ENCODE results near the gene PIK3R5.

DNA sequence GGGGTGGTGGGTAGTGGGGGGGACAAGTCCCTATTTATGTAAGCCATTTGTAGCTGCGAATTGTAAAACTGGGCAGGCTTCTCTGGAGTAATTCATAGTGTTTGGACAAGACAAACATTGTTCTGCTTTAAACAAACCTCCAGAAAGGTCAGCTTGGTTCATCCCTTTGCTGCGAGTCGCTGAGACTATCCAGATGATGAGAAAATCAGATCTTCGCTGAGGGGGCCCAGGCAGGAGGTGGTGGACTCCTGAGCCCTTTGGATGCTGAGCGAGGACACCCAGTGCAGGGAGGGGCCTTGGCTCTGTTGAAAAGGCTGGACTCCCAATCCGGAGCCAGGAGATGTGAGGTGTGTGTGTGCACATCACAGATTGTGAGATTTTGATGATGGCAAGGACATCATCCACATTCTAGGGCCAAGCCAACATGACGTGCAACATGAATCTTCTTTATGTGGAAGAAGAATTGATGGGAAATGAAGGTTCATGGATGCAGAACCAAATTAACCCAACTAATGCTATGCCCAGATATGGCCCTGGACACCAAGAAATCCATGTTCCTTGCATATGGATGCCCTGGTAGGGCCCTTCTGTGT, 40.8 kb upstream of the PIK3R5 start:
- TF ChIP-seq TAF1 (IDR thresholded peaks at IDR 0.05; ENCODE audit: low read depth) (no peak), FOXM1 (IDR thresholded peaks at IDR 0.05; ENCODE audit: borderline replicate concordance, low read depth) (no peak), EP300 (IDR thresholded peaks at IDR 0.05; ENCODE audit: borderline replicate concordance) (no peak), CREB1 (IDR thresholded peaks at IDR 0.05; ENCODE audit: low read depth) (no peak), NFIC (IDR thresholded peaks at IDR 0.05) (no peak), RAD21 (IDR thresholded peaks at IDR 0.05; ENCODE audit: low read depth) (no peak), CEBPB (IDR thresholded peaks at IDR 0.05) (no peak), YY1 (IDR thresholded peaks at IDR 0.05; ENCODE audit: low read depth) (no peak), EGR1 (IDR thresholded peaks at IDR 0.05) (no peak), ZBTB7A (IDR thresholded peaks at IDR 0.05; ENCODE audit: low read depth) (no peak), TEAD4 (IDR thresholded peaks at IDR 0.05) (no peak)
- TF ChIP-seq, protein P1, sequence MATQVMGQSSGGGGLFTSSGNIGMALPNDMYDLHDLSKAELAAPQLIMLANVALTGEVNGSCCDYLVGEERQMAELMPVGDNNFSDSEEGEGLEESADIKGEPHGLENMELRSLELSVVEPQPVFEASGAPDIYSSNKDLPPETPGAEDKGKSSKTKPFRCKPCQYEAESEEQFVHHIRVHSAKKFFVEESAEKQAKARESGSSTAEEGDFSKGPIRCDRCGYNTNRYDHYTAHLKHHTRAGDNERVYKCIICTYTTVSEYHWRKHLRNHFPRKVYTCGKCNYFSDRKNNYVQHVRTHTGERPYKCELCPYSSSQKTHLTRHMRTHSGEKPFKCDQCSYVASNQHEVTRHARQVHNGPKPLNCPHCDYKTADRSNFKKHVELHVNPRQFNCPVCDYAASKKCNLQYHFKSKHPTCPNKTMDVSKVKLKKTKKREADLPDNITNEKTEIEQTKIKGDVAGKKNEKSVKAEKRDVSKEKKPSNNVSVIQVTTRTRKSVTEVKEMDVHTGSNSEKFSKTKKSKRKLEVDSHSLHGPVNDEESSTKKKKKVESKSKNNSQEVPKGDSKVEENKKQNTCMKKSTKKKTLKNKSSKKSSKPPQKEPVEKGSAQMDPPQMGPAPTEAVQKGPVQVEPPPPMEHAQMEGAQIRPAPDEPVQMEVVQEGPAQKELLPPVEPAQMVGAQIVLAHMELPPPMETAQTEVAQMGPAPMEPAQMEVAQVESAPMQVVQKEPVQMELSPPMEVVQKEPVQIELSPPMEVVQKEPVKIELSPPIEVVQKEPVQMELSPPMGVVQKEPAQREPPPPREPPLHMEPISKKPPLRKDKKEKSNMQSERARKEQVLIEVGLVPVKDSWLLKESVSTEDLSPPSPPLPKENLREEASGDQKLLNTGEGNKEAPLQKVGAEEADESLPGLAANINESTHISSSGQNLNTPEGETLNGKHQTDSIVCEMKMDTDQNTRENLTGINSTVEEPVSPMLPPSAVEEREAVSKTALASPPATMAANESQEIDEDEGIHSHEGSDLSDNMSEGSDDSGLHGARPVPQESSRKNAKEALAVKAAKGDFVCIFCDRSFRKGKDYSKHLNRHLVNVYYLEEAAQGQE (IDR thresholded peaks at IDR 0.05; ENCODE audit: low read depth): no peak
- TF ChIP-seq, protein P2, sequence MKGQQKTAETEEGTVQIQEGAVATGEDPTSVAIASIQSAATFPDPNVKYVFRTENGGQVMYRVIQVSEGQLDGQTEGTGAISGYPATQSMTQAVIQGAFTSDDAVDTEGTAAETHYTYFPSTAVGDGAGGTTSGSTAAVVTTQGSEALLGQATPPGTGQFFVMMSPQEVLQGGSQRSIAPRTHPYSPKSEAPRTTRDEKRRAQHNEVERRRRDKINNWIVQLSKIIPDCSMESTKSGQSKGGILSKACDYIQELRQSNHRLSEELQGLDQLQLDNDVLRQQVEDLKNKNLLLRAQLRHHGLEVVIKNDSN (IDR thresholded peaks at IDR 0.05): no peak
- TF ChIP-seq, protein P3, sequence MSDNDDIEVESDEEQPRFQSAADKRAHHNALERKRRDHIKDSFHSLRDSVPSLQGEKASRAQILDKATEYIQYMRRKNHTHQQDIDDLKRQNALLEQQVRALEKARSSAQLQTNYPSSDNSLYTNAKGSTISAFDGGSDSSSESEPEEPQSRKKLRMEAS (IDR thresholded peaks at IDR 0.05): no peak

All from Ishikawa (cell line).